MV-4-11 (cell line): Measurements from ENCODE around the gene SERPINB13.

ENCODE experiments used
- DNase-seq: peaks from one replicate; lab custom pipeline; 2025; lab: John Stamatoyannopoulos, UW

SERPINB13 gene

DNA sequence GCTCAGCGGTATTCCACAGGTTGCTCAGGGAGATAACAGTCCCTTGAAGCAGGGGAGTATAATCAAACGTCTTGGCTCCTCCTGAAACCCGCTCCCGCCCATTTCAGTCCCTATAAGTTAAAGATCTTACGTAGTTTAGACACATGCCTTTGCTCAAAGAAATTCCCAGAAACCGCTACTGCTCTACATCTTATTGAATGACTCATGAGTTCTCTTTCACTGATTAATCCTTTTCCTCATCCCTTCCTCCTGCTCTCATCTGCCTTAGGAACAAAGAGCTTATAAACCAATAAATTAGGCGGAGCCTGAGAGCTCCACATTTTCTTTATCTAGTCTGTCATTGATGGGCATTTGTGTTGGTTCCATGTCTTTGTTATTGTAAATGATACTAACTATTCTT, 61.1 kb downstream of the SERPINB13 start:
- no peak for DNase-seq
